Measurements from ENCODE around the gene ZNF71. TPM values are rescaled to one million over a fixed set of nuclear protein-coding genes. Genes with fewer than 3 reads are reported as not detected.

ZNF71 gene
- polyA plus RNA-seq, 1 donor (not counting 4 experiments of a cell fraction or from before 2014, with no cell fraction given) = 4.8 TPM

DNA sequence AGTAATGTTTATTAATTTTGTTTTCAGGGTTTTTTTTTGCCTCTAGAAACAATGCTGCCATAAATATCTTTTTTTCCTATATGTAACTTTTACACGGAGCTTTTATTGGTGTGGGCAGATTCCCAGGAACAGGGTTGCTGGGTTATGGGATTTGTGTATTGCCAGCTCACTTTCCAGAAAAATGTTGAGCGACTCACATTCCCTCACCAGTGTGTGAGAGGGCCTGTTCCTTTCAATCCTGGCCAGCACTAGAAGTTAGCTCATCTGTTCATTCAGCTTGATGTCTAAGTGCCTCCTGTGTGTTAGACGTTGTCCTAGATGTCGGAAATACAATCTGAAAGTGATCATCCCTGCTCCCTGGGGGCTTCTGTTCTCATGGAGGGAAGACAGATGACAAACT is 2.6 kb downstream of the ZNF71 start:
- Histone ChIP-seq H4K20me1 (ENCODE audit: control insufficient read depth, extremely low read depth, insufficient read depth, low read length) (no peaks in the 10 kb centered on the region), H2AFZ (ENCODE audit: control insufficient read depth, low read length) (no peak overlapping the region), H3K9ac (ENCODE audit: control insufficient read depth, extremely low read depth, insufficient read depth, low read length) (no peak overlapping the region), H3K4me3 (ENCODE audit: control insufficient read depth in 2 of 3, extremely low read depth in 1 of 3, insufficient read depth in 2 of 3, low read depth in 1 of 3, low read length in 3 of 3) (no peak overlapping the region), H3K27me3 (ENCODE audit: control insufficient read depth, extremely low read depth, insufficient read depth, low read length) (no peaks in the 10 kb centered on the region), H3K27ac (ENCODE audit: control insufficient read depth, insufficient read depth, low read length) (no peak overlapping the region), H3K79me2 (ENCODE audit: control insufficient read depth, insufficient read depth, low read length) (peaks cover 47% of the 10 kb centered on the region), H3K36me3 (ENCODE audit: control insufficient read depth in 2 of 2, extremely low read depth in 1 of 2, insufficient read depth in 2 of 2, low read length in 2 of 2) (peaks cover 0 to 4% of the 10 kb centered on the region in 2 experiments), H3K9me3 (ENCODE audit: control insufficient read depth, low read depth, low read length) (peaks cover 2% of the 10 kb centered on the region), H3K4me2 (ENCODE audit: control insufficient read depth, extremely low read depth, insufficient read depth, low read depth, low read length) (no peak overlapping the region), H3K9me1 (ENCODE audit: control insufficient read depth, extremely low read depth, insufficient read depth, low read length) (no peaks in the 10 kb centered on the region), H3K4me1 (ENCODE audit: control insufficient read depth, extremely low read depth, insufficient read depth, low read length) (peaks cover 4% of the 10 kb centered on the region)
- no peak for DNase-seq (ENCODE audit: low read depth, low spot score)
- dilution Hi-C loops (cut with MboI; ENCODE audit: extremely low pct_ligation_motif_present, low sequenced_read_pairs) = no loop called here
- TF ChIP-seq EZH2 (IDR thresholded peaks at IDR 0.05; ENCODE audit: low read length) = no peak
- TF ChIP-seq, protein P1, sequence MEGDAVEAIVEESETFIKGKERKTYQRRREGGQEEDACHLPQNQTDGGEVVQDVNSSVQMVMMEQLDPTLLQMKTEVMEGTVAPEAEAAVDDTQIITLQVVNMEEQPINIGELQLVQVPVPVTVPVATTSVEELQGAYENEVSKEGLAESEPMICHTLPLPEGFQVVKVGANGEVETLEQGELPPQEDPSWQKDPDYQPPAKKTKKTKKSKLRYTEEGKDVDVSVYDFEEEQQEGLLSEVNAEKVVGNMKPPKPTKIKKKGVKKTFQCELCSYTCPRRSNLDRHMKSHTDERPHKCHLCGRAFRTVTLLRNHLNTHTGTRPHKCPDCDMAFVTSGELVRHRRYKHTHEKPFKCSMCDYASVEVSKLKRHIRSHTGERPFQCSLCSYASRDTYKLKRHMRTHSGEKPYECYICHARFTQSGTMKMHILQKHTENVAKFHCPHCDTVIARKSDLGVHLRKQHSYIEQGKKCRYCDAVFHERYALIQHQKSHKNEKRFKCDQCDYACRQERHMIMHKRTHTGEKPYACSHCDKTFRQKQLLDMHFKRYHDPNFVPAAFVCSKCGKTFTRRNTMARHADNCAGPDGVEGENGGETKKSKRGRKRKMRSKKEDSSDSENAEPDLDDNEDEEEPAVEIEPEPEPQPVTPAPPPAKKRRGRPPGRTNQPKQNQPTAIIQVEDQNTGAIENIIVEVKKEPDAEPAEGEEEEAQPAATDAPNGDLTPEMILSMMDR (optimal IDR thresholded peaks at IDR 0.05 in 1 of 3, IDR thresholded peaks at IDR 0.05 in 1 of 3, conservative IDR thresholded peaks at IDR 0.05 in 1 of 3; ENCODE audit: extremely low read depth in 1 of 3, insufficient read depth in 2 of 3, low read length in 3 of 3) = no peak
- FAIRE-seq = no peak

DNA sequence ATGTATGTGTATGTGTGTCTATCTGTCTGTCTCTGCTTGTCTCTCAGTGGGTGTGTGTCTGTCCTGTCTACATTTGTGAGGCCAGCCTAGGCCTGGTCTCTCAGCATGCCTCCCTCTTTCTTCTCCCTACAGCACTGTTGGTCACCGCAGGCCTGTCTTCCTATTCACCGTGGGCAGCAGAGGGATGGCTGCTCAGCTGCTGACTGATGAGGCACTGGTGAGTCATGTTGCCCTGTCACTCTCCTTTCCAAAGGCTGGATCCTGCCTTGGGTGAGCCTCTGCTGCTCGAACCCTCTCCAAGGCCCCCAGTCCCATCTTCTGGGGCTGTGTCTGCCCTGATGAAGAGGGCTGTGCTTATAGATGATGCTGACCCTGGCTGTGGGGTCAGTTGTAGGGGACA is 6.3 kb downstream of the ZNF71 start:
- dilution Hi-C loops (cut with MboI; ENCODE audit: extremely low pct_ligation_motif_present, low sequenced_read_pairs) = no loop called here
- no peak for TF ChIP-seq EZH2 (IDR thresholded peaks at IDR 0.05; ENCODE audit: low read length)
- TF ChIP-seq, protein P1 (optimal IDR thresholded peaks at IDR 0.05 in 1 of 3, IDR thresholded peaks at IDR 0.05 in 1 of 3, conservative IDR thresholded peaks at IDR 0.05 in 1 of 3; ENCODE audit: extremely low read depth in 1 of 3, insufficient read depth in 2 of 3, low read length in 3 of 3) = no peak
- no peak overlapping the region for H3K4me3 ChIP-seq (ENCODE audit: control insufficient read depth in 2 of 3, extremely low read depth in 1 of 3, insufficient read depth in 2 of 3, low read depth in 1 of 3, low read length in 3 of 3)
- H3K9ac ChIP-seq (ENCODE audit: control insufficient read depth, extremely low read depth, insufficient read depth, low read length) = no peak overlapping the region
- H3K27me3 ChIP-seq (ENCODE audit: control insufficient read depth, extremely low read depth, insufficient read depth, low read length) = no peaks in the 10 kb centered on the region
- H3K4me1 ChIP-seq (ENCODE audit: control insufficient read depth, extremely low read depth, insufficient read depth, low read length) = no peaks in the 10 kb centered on the region
- no peaks in the 10 kb centered on the region for H4K20me1 ChIP-seq (ENCODE audit: control insufficient read depth, extremely low read depth, insufficient read depth, low read length)
- H2AFZ ChIP-seq (ENCODE audit: control insufficient read depth, low read length) = no peak overlapping the region
- H3K9me1 ChIP-seq (ENCODE audit: control insufficient read depth, extremely low read depth, insufficient read depth, low read length) = no peaks in the 10 kb centered on the region
- H3K4me2 ChIP-seq (ENCODE audit: control insufficient read depth, extremely low read depth, insufficient read depth, low read depth, low read length) = no peak overlapping the region
- no peak overlapping the region for H3K27ac ChIP-seq (ENCODE audit: control insufficient read depth, insufficient read depth, low read length)
- H3K9me3 ChIP-seq (ENCODE audit: control insufficient read depth, low read depth, low read length) = peaks cover 4% of the 10 kb centered on the region
- FAIRE-seq (no peak), DNase-seq (ENCODE audit: low read depth, low spot score) (no peak)
- H3K36me3 ChIP-seq (ENCODE audit: control insufficient read depth in 2 of 2, extremely low read depth in 1 of 2, insufficient read depth in 2 of 2, low read length in 2 of 2) = peaks cover 0 to 4% of the 10 kb centered on the region in 2 experiments
- peaks cover 58% of the 10 kb centered on the region for H3K79me2 ChIP-seq (ENCODE audit: control insufficient read depth, insufficient read depth, low read length)

Data from keratinocyte (primary cell).